Activated CD4-positive, alpha-beta T cell treated with anti-CD3 and anti-CD28 coated beads, Interleukin-2, amount 50 U/mL, for 1 hour (primary cell): ENCODE measurements around the gene PTGER3.
A peak's percentile ranks its signal among the peaks of the same experiment; 100 is the strongest.

Experiments used
- DNase-seq: peaks from one replicate; pipeline ENCODE4 v3.0.0-alpha.2; 2020

Gene PTGER3

GRCh38 chr1:71047635-71048607 is at the start of gene PTGER3:
Gene PTGER3 (minus strand): TSS chr1:71047816. CDS start chr1:71047577, 239 bp downstream.
- DNase-seq = peak; percentile 35

- no peak for DNase-seq
Observed at GRCh38 chr1:71094913-71095312, 47.3 kb upstream of the PTGER3 start.

- DNase-seq = no peak
Observed at GRCh38 chr1:71093938-71094337, 46.3 kb upstream of the PTGER3 start.

GRCh38 chr1:71089536-71090270 is 42.1 kb upstream of the PTGER3 start:
- no peak for DNase-seq

- no peak for DNase-seq
Observed at GRCh38 chr1:71088645-71089287, 41.1 kb upstream of the PTGER3 start.

- DNase-seq = no peak
Observed at GRCh38 chr1:71087713-71088112, 40.1 kb upstream of the PTGER3 start.

- DNase-seq = no peak
Observed at GRCh38 chr1:71087060-71087459, 39.4 kb upstream of the PTGER3 start.

- DNase-seq = no peak
Observed at GRCh38 chr1:71086331-71086730, 38.7 kb upstream of the PTGER3 start.

GRCh38 chr1:71083271-71083670 is 35.7 kb upstream of the PTGER3 start:
- DNase-seq = no peak

GRCh38 chr1:71081697-71082080 is 34.1 kb upstream of the PTGER3 start:
- DNase-seq = peak; percentile 5

- peak; percentile 88 for DNase-seq
Observed at GRCh38 chr1:71080739-71081696, 33.4 kb upstream of the PTGER3 start, which contains the start of gene ZRANB2. Gene ZRANB2 (minus strand): TSS chr1:71081035. CDS start chr1:71080995, 40 bp downstream.

- no peak for DNase-seq
Observed at GRCh38 chr1:71080230-71080738, 32.7 kb upstream of the PTGER3 start.

GRCh38 chr1:71074681-71075080 is 27.1 kb upstream of the PTGER3 start:
- no peak for DNase-seq

- DNase-seq = no peak
Observed at GRCh38 chr1:71072273-71072672, 24.7 kb upstream of the PTGER3 start.

- DNase-seq = no peak
Observed at GRCh38 chr1:71071720-71072119, 24.1 kb upstream of the PTGER3 start.

- DNase-seq = no peak
Observed at GRCh38 chr1:71068325-71069240, 21.0 kb upstream of the PTGER3 start.

- no peak for DNase-seq
Observed at GRCh38 chr1:71054791-71055190, 7.2 kb upstream of the PTGER3 start.

- no peak for DNase-seq
Observed at GRCh38 chr1:71054281-71054731, 6.7 kb upstream of the PTGER3 start.

GRCh38 chr1:71053758-71054157 is 6.1 kb upstream of the PTGER3 start:
- no peak for DNase-seq

- DNase-seq = no peak
Observed at GRCh38 chr1:71053146-71053545, 5.5 kb upstream of the PTGER3 start.
